Astrocyte of the hippocampus (primary cell): ENCODE results near the gene GRM4.
A peak's percentile ranks its signal among the peaks of the same experiment; 100 is the strongest.

Source experiments
- DNase-seq: peaks from one replicate; pipeline ENCODE4 v3.0.0; 2011; ENCODE audit warnings: low read depth, low spot score

GRM4 gene

DNA sequence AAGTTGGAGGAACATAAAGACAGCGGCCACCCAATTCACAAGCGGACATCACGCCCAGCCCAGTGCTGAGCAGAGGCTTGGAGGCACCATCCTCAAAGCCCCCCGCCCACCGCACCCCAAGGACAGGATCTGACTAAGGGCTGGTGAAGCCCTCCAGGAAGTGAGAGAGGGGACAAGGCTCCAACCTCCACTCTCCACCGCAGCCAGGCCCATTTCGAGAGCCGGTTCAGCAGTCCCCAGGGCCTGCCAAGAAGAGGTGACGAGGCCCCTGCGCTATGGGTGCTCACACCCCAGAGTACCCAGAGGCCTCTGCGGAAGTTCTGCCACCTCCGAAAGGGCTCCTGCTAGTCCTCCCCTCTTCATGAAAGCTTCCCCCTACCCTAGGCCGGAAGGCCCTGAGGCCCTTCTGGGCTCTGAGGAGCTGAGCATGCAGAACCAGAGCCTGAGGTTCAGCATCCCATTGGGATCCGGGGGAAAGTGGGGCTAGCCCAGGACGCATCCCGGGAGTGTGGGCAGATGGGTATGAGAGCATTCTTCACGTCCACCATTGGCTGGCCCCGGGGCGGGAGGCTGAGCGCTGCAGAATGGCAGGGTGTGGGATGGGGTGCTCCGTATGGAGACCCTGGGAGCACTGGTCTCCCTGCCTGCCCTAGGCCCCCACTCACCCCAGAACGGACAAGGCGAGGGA lies 2.5 kb downstream of the GRM4 start:
- DNase-seq = no peak

DNA sequence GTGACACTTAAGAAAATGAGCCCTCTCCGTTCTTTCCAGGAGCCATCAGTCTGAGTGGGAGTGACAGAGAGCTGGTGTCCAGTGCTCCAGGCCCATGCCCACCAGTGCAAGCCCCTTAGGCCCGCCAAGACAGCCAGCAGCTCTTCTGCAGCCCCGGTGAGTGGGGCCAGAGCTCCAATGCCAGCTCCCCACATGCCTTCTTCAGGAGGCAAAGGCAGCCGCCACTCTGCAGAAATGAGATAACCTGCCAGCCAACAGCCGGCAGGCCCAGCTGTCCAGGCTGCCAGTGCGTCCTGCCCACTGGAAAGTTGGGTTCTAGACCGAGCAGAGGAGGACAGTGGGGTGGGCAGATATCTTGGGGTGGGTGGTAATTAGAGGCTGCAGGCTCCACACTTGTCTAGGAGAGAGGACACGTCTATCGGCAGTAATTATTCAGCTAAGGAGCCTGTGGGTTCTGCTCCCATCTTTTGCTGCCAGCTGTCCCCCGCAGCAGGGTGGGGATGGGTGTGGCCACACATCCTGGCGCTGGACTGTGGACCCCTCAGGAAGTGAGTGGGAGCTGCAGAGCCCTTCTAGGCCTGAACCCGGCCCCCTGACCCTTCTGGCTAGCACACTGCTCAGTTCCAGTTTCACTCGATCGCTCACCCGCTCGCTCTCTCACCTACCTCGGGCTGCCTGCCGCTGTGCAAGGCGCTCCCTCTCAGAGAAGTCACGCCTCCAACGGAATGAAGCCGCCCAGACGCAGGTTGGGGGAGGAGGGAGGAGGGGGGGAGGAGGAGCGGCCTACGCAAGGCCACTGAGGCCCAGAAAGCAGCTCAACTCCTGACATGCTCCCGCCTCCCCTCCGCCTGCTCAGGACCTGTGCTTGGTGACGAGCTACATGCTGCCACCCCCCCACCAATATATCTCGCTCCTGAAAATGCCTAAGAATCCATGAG lies 3.6 kb downstream of the GRM4 start:
- no peak for DNase-seq

- no peak for DNase-seq
Observed at GRCh38 chr6:34140075-34140474, 5.8 kb downstream of the GRM4 start.

DNA sequence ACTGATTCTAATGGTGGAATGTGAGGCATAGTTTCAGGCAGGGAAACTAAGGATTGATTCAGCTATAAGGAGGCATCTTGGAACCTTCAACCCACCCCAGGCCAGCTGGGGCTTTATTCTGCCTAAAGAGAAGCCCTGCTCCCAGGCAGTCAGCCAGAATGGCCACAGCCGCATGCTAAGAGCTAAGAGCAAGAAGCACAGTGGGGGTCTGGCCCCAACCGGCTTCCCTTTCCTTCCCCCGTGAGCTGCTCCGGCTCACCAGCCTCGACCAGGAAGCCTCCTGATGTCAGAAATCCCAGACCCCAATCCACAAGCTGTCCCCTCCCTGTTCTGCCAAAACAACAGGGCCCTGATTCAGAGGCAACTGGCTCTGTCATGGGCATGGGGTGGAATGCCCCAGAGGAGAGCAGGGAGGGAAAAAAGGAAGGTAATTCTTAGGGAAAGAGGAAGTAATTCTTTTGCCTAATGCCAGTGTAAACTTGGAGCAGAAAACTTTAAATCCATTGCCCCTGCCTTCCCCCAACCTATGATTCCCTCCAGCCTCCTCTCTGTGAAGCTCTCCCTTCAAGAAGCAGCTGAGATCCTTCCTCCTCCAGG lies 6.9 kb downstream of the GRM4 start:
- no peak for DNase-seq

- no peak for DNase-seq
Observed at GRCh38 chr6:34138191-34138590, 7.7 kb downstream of the GRM4 start.

DNA sequence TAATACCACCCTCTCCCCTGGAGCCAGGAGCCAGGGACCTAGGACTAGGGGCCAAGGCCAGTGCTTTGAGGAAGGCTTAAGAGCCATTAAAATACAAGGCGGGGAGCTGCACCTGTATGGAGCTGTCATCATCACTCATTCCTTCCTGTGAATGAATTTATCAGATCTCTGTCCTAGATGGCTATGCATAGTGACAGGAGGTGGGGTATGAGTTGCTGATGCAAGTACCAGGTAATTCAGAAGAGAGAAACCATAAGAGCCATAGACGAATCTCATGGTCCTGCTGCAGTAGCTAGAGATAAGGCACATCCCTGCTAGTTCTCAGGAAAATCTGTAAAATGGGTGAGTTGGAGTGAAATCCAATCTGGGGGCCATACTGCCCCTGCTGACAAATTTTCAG lies 10.3 kb downstream of the GRM4 start:
- DNase-seq = no peak

DNA sequence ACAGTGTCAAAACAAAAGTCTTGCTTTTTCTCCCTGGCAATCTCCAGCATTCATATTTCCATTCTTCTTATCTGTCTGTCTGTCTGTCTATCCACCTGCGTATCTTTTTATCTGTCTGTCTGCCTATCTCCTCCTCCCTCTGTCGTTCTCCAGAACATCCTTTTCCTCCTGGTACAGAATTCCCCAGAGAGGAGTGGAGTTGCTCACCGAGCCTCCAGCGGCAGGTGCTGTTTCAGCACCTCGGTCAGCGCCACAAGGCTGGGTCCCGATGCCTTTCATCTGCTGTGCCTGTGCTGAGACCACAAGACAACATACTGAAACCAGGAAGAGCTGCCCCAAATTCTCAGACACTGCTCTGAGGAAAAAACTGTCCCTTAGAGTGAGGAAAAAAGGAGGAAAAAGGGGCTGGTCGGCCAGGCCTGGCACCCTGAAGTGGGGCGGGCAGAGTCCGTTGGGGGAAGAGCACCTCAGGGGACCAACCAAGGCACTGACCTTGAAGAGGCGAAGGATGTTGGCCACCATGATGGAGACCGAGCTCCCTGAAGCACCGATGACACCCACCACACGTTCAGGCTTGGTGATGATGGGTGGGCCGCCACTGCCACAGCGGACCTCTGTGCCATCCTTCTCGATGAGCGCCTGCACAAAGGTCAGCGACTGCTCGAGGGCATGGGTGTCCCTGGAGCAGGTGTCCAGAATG lies 13.3 kb downstream of the GRM4 start:
- peak; percentile 78 for DNase-seq

DNA sequence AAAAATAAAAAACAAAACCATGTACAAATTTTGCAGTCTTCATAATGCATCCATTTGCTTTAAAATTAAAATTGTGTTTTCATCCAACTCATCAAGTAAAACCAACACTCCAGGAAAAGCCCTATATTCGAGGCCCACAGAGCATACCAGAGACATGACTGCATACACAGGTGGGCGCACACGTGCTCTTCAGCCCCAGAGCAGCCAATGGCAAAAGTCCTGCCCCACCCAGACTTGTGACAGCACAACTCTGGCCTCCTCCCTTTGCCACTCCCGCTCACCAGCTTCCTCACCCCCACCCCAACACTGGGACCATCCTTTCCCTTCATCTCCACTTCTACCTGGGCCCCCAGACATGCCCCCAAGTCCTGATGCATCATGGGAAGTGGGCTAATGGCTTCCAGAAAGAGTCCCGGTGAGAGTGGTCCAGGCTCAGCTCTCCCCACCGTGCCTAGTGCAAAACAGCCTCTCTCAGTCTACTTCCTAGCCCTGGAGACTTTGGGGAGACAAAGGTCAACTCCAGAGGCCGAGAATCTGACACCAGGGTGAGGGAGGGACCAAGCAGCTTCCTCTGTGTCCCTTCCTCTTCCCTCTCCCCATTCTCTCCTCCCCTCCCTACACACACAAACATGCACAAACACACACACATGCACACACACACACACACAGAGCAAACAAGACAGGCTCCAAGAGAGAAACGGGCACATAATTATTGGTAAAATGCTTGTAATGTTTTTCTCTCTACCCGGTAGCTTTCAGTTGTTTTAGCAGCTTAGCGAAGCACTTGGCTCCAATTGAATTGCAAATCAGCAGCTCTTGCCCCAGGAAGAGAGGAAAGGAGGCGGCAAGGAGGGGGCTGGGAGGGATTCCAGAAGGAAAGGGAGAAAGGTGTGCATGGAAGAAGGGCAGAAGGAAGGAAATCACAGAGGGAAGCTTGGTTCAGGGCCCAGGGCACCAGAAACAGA lies 14.3 kb downstream of the GRM4 start:
- no peak for DNase-seq

GRCh38 chr6:34130862-34131261 lies 15.0 kb downstream of the GRM4 start:
- DNase-seq = no peak

- DNase-seq = no peak
Observed at GRCh38 chr6:34129753-34130152, 16.1 kb downstream of the GRM4 start.

- no peak for DNase-seq
Observed at GRCh38 chr6:34128045-34128444, 17.8 kb downstream of the GRM4 start.

DNA sequence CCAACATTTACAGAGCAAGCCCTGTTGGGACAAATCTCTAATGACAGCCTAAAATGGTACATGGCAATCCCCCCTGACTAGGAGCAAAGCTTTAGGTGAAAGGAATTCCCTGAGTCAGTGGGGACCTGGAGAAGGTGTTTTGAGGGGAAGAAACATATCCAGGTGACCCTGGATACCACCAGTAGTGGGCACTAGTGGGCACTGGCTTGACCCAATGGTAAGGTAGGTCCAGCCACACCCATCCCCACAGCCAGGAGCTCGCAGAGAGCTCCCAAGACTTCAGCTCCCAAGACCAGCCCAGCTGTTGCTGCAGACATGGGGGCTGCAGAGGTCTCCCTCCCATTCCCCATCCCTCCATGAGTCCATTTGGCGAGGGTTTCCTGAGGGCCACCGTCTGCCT lies 19.5 kb downstream of the GRM4 start:
- DNase-seq = no peak

GRCh38 chr6:34125939-34126338 lies 19.9 kb downstream of the GRM4 start:
- DNase-seq = no peak

- no peak for DNase-seq
Observed at GRCh38 chr6:34120953-34121675, 24.8 kb downstream of the GRM4 start.

DNA sequence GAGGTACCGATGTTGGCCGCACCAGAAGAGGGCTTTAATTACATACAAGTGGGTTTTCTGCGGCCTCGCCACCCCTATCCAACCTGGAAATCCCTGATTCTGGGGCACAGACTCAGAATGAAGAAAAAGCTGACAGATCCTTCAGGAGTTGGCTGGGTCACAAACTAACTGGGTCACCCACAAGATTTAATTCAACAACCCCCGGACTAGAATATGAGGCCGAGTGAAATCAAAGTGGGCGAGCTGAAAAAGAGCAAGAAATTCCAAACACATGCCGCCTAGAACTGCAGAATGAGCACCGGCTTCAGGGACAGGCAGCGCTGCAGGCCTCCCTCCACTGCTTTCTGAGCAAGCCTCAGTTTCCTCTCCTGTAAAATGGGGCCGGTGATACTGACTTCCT lies 30.0 kb downstream of the GRM4 start:
- no peak for DNase-seq

DNA sequence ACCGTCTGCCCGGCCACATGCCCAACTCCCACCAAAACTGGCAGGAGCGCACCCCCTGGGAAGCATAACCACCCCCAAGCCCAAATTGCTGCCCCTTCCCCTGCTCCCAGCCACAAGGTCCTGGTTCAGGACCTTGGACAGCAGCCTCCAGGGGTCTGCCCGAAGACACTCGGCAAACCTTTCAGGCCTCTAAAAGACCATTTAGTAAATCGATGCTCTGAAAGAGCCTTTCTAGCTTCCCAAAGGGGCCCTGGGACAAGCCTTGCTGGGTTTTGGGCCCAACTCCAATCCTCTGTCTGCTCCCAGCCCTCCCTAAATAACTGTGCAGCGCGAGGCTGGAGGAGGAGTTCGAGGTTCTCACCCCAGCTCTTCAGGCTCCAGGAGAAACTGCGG lies 30.5 kb downstream of the GRM4 start:
- DNase-seq = peak; percentile 71

DNA sequence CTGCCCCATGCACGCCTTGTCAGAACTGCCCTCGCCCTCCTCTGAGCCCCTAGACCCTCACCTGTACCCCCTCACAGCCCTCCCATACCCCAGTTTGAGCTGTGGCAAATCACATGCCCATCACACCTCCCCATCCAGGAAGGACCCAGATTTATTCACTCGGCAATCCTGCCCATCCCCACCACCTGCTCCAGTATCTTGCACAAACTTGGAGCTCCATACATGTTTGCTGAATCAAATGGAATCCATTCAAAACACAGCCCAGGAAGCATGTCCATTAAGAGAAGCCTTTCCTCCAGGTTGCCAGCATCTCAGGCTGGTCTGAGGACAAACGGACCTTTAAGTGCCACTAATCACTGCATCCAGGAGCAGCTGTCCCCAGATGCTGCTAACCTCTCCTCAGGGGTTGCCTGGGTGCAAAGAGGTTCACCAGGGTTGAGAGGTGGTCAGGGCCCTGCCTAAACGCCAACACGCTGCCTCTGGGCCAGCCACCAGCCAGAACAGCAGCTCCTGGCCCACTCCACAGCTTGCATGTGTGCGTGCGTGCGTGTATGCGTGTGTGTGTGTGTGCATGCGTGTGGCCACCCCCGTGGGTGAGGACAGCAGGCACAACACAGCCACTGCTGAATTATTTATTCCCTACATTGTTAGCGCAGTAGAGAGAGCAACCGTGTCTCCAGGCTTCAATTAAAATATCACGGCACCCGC lies 31.0 kb downstream of the GRM4 start:
- DNase-seq = no peak

DNA sequence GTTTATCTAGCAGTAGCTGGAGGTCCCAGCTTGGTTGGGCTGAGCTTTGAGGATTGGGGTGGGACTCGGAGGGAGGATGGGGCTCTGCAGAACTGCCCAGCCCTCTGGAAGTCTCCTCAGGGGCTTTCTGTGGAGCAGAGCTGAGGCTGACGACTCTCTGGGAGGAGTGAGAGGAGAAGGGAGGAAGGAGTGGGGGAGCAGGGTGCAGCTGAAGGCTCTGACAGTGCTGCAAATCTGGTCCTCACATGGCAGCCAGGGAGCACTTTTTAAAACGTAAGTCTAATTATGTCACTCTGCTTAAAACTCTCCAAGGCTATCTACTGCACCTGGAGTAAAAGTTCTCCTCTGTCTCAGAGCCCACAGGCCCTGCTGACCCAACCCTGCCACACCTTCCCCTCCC lies 32.4 kb downstream of the GRM4 start:
- DNase-seq = no peak

- no peak for DNase-seq
Observed at GRCh38 chr6:34112126-34112525, 33.8 kb downstream of the GRM4 start.

GRCh38 chr6:34110610-34111009 lies 35.3 kb downstream of the GRM4 start:
- no peak for DNase-seq
